Epithelial cell of proximal tubule (primary cell): Measurements from ENCODE around the gene MYZAP. TPM values are rescaled to one million over a fixed set of nuclear protein-coding genes. Genes with fewer than 3 reads are reported as not detected.

Experiments used
- DNase-seq: peaks from one replicate; pipeline ENCODE4 v3.0.0-alpha.2; 2011; ENCODE audit warnings: low read depth
- H3K4me3 ChIP-seq: 2 replicates; pipeline ENCODE4 v1.5.1; 2011; ENCODE audit warnings: low read depth, mild to moderate bottlenecking, low read length
- total RNA-seq: library from RNA; depleted of rRNA; stranded (reverse); fragments of >200 nt; gene quantifications from 2 replicates; pipeline ENCODE4 v1.2.3, GENCODE V29; 2015
- TF ChIP-seq, protein P1 (sequence below): conservative IDR thresholded peaks from 2 replicates; pipeline ENCODE4 v1.5.1; 2012; ENCODE audit warnings: low read depth, mild to moderate bottlenecking, low read length

The MYZAP gene
- total RNA-seq, 1 donor from 2014 or later, result 0.06 TPM

DNA sequence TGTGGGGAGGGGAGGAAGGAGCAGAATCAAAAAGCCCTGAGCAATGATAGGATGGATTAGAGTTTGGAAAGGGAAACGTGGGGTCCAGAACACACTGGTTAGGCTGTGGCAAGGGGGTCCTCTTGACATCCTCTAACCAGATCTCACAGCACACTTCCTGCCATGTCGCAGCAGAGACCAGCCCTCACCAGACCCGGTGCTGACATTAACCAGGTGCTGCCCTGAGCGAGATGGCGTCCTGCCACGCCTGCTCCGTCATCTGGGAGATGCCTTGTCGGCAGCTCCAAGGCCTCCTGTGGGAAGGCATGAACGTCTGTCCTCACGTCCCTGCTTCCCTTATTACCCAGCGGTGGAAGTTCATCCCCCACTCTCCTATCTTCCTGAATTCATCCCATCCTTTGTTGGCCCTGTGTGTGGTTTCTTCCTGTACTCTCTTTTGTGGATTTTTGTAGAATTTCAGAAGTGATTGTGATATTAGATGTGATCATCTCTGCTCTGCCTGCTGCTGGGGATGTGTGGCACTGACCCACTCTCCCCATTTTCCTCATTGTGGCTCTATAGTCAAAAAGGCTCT, 29.4 kb upstream of the MYZAP start:
- TF ChIP-seq, protein P1, sequence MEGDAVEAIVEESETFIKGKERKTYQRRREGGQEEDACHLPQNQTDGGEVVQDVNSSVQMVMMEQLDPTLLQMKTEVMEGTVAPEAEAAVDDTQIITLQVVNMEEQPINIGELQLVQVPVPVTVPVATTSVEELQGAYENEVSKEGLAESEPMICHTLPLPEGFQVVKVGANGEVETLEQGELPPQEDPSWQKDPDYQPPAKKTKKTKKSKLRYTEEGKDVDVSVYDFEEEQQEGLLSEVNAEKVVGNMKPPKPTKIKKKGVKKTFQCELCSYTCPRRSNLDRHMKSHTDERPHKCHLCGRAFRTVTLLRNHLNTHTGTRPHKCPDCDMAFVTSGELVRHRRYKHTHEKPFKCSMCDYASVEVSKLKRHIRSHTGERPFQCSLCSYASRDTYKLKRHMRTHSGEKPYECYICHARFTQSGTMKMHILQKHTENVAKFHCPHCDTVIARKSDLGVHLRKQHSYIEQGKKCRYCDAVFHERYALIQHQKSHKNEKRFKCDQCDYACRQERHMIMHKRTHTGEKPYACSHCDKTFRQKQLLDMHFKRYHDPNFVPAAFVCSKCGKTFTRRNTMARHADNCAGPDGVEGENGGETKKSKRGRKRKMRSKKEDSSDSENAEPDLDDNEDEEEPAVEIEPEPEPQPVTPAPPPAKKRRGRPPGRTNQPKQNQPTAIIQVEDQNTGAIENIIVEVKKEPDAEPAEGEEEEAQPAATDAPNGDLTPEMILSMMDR, result no peak
- no peak for DNase-seq
- no peak overlapping the region for H3K4me3 ChIP-seq

DNA sequence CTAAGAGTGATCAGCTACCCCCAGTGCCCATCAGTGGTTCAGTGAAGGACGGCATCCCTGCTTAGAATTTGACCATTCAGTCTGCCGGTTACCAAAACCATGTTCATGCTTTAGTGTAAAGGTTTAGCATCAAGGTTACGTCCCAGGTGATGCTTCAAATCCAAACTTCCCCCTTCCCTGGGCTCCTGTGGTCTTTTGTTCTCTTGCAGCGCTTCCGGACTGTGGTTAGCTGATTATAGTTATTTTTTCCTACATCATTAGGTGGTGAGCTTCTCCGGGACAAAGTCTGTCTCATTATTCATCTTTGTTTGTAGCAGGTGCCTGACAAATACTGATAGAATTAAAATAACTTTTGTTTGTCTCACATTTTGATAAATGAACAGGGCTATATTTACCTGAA, 28.3 kb upstream of the MYZAP start:
- no peak overlapping the region for H3K4me3 ChIP-seq
- no peak for DNase-seq
- TF ChIP-seq, protein P1, result no peak

DNA sequence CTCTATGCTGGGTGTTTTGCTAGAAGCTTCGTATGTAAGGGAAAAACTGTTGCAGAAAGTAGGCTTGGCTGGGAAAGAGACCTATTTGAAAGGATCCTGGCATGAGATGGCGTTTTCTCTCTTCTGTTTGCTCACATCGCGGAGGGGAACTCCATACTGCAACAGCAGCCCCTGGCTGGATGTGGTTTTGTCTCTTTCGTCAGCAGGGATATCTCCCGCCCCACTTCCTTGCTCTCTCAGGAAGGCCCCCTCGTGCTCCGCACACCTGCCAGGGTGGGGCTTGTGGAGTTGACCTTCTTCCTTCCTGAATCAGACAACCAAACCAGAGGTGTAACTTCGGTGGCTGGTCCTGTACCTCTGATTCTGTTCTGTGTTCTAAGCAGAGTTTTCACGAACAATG, 26.4 kb upstream of the MYZAP start:
- TF ChIP-seq, protein P1, result no peak
- H3K4me3 ChIP-seq, result no peak overlapping the region
- no peak for DNase-seq

DNA sequence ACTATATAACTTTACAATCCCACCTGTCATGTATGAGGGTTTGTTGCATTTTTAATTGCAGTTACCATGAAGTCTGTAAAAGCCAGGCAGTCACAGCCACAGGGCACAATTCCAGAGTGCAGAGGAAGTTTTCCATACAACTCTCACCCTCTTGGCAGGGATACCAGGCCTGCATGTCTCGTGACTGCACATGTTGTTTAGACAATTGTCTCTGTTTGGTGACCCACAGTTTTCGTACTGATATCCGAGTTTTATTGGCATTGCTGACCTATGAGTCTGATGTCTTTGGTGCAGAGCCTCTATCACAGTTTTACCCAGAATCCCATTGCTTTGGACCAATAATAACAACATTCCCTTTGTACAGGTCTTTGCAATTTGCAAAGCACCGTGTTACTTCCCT, 24.9 kb upstream of the MYZAP start:
- H3K4me3 ChIP-seq, result no peak overlapping the region
- DNase-seq, result no peak
- TF ChIP-seq, protein P1, result no peak

DNA sequence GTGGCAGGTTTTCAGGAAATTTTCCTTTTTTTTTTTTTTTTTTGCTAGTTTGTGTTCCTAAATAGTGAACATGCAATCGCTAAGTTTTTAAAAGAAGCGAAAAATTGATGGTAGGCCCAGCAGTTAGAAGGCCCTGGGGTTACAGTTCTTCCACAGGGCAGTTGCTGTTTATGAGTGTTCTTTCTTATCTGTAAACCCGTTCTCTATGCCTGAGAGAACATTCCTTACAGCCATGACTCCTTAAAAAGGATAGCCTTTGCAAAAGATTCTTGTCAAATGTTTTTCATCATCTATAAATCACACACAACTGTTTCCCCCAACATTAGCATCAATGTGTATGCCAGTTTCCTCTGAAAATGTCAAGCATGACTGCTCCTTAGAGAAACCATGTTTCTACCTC, 23.8 kb upstream of the MYZAP start:
- no peak for DNase-seq
- TF ChIP-seq, protein P1, result no peak
- no peak overlapping the region for H3K4me3 ChIP-seq

DNA sequence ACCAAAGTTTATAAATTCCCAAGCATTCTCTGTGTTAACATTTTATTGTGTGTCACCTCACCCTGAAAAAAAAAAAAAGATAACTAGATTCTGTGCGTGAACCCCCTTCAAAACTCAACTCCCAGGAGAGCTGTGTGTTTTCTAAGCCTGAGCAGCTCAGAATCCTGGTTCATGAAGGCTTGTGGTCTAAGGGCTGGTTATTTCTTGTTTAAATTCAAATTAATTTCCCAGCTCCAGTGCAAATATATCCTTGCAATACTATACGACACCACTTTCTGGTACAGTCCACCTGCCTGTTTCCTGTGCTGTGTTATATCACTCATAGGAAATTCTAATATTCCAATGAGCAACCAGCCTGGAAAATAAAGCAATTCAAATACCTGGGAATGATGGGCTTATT, 23.4 kb upstream of the MYZAP start:
- no peak overlapping the region for H3K4me3 ChIP-seq
- no peak for DNase-seq
- TF ChIP-seq, protein P1, result no peak

DNA sequence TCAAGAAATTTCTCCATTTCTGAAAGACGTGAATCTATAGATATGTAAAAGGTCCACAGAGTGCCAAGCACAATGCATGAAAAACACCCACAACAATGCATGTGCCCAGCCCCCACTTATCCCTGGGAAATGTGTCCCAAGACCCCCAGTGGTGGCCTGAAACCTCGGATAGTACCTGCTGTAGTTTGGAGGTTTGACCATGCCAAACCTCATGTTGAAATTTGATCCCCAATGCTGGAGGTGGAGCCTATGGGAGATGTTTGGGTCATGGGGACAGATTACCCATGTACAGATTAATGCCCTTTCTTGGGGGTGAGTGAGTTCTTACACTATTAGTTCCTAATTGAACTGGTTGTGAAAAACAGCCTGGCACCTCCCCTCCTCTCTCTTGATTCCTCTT, 21.4 kb upstream of the MYZAP start:
- DNase-seq, result no peak
- no peak overlapping the region for H3K4me3 ChIP-seq
- TF ChIP-seq, protein P1, result no peak
